A549 (cell line): ENCODE results near the gene MAGI1. TPM values are rescaled to one million over a fixed set of nuclear protein-coding genes. Genes with fewer than 3 reads are reported as not detected.

Source experiments
- ATAC-seq, 2 experiments: fragments of 200-7000 bp in 1 of 2; fragments of >200 bp in 1 of 2; cut with Nextera tagmentation in 1 of 2; cut with Tn5 transposase in 1 of 2; 3 replicates each; pipeline versions ENCODE4 v1.8.0 to v1.9.1; 2018 to 2020; ENCODE audit warnings: mild to moderate bottlenecking in 1 of 2, moderate library complexity in 1 of 2
- CTCF ChIA-PET: fragments of 300-600 bp; sonication (Branson Sonifier 250); formaldehyde crosslinking; extraction: SDS; loops from one replicate; lab custom pipeline; 2021; ENCODE audit warnings: antibody characterized with exemption, inconsistent platforms; lab: Yijun Ruan, JAX
- POLR2A ChIA-PET: fragments of 350-600 bp; formaldehyde crosslinking; extraction: SDS; loops from one replicate; lab custom pipeline; 2021; ENCODE audit warnings: antibody characterized with exemption, inconsistent platforms; lab: Yijun Ruan, JAX
- DNase-seq, 2 experiments: peaks; one replicate each; pipeline versions ENCODE4 v3.0.0 to v3.0.0-alpha.2; 2011 to 2016; ENCODE audit warnings: low read depth in 1 of 2, low spot score in 1 of 2
- FAIRE-seq: peaks from 2 replicates; lab custom pipeline; 2011; peaks lifted over from hg19 to GRCh38; lab: Jason Lieb, UNC
- H3K27ac ChIP-seq, 2 experiments: fragments of >200 bp; sonication (Bioruptor Twin); formaldehyde crosslinking; 3 replicates each; pipeline ENCODE4 v1.5.1; 2016 to 2017
- H3K4me1 ChIP-seq: fragments of >200 bp; sonication (Bioruptor Twin); formaldehyde crosslinking; 3 replicates; pipeline ENCODE4 v1.6.1; 2016
- H3K4me2 ChIP-seq: fragments of >200 bp; sonication (Bioruptor Twin); formaldehyde crosslinking; 3 replicates; pipeline ENCODE4 v1.6.1; 2016
- H3K4me3 ChIP-seq: fragments of >200 bp; sonication (Bioruptor Twin); formaldehyde crosslinking; 3 replicates; pipeline ENCODE4 v1.5.1; 2016
- H3K9me3 ChIP-seq: fragments of >200 bp; sonication (Bioruptor Twin); formaldehyde crosslinking; 3 replicates; pipeline ENCODE4 v1.6.1; 2016
- BCL3 ChIP-seq: fragments of >200 bp; sonication (Bioruptor Twin); formaldehyde crosslinking; IDR thresholded peaks from 3 replicates; pipeline ENCODE4 v1.6.1; 2016
- CBX2 ChIP-seq: fragments of 200-600 bp; sonication (generic); IDR thresholded peaks from 2 replicates; pipeline ENCODE4 v1.6.1; 2016; ENCODE audit warnings: low read depth, mild to moderate bottlenecking, borderline replicate concordance
- CHD4 ChIP-seq: fragments of 200-600 bp; sonication (generic); IDR thresholded peaks from 2 replicates; pipeline ENCODE4 v1.6.1; 2016; ENCODE audit warnings: antibody characterized with exemption, mild to moderate bottlenecking, borderline replicate concordance
- ESRRA ChIP-seq: fragments of 150-350 bp; IDR thresholded peaks from 2 replicates; pipeline ENCODE4 v1.6.1; 2014; ENCODE audit warnings: mild to moderate bottlenecking, low read length, borderline replicate concordance
- FOSL2 ChIP-seq, 2 experiments: fragments of 450-650 bp in 1 of 2; fragments of >200 bp in 1 of 2; sonication (Bioruptor Twin) in 1 of 2; formaldehyde crosslinking; IDR thresholded peaks; 2 replicates each; pipeline versions ENCODE4 v1.5.0 to v1.6.1; 2016 to 2020; ENCODE audit warnings: mild to moderate bottlenecking in 1 of 2, moderate library complexity in 1 of 2
- HEYL ChIP-seq: fragments of 250-450 bp; sonication (Bioruptor Pico); IDR thresholded peaks from 2 replicates; pipeline ENCODE4 v1.8.0; 2021; ENCODE audit warnings: mild to moderate bottlenecking, moderate library complexity
- PHF8 ChIP-seq: fragments of 200-600 bp; sonication (generic); IDR thresholded peaks from 2 replicates; pipeline ENCODE4 v1.6.1; 2016; ENCODE audit warnings: low read depth, mild to moderate bottlenecking, antibody characterized with exemption, moderate library complexity, borderline replicate concordance
- POLR2AphosphoS2 ChIP-seq: conservative IDR thresholded peaks from 2 replicates; pipeline ENCODE4 v1.6.1; 2012; ENCODE audit warnings: low read length, improper control_type of control experiment, inconsistent platforms
- RARB ChIP-seq: fragments of 250-450 bp; sonication (Bioruptor Pico); IDR thresholded peaks from 2 replicates; pipeline ENCODE4 v1.8.0; 2021; ENCODE audit warnings: mild to moderate bottlenecking, moderate library complexity
- REST ChIP-seq: fragments of 200-600 bp; sonication (generic); IDR thresholded peaks from 2 replicates; pipeline ENCODE4 v1.6.1; 2016; ENCODE audit warnings: antibody characterized with exemption, mild to moderate bottlenecking, moderate library complexity
- RNF2 ChIP-seq: fragments of 200-600 bp; sonication (generic); IDR thresholded peaks from 2 replicates; pipeline ENCODE4 v1.6.1; 2016; ENCODE audit warnings: low read depth, mild to moderate bottlenecking, antibody characterized with exemption, moderate library complexity, borderline replicate concordance
- SMC3 ChIP-seq: fragments of >200 bp; sonication (Bioruptor Twin); formaldehyde crosslinking; IDR thresholded peaks from 3 replicates; pipeline ENCODE4 v1.6.1; 2018; ENCODE audit warnings: inconsistent platforms
- SREBF2 ChIP-seq: fragments of 450-650 bp; IDR thresholded peaks from 2 replicates; pipeline ENCODE4 v1.6.1; 2014; ENCODE audit warnings: mild to moderate bottlenecking, moderate library complexity
- ZFP36 ChIP-seq: fragments of 450-650 bp; IDR thresholded peaks from 2 replicates; pipeline ENCODE4 v1.6.1; 2014; ENCODE audit warnings: borderline replicate concordance; ENCODE audit not compliant: partially characterized antibody
- WGBS: methylation state at CpG from one replicate; pipeline ENCODE4 v1.1.6; 2017; ENCODE audit errors: missing lambda C conversion rate; 5-methylcytosine and 5-hydroxymethylcytosine counted together
- polyA plus RNA-seq, 4 experiments: library from polyadenylated mRNA; depleted of rRNA in 3 of 4; stranded (reverse); fragments of >200 nt; fragmentation: RNase III in 1 of 4; extraction: RNeasy Plus Mini Kit Qiagen cat#74134 plus additional on column Dnase treatment in 1 of 4; gene quantifications; 2 replicates in 3 of 4; 3 replicates in 1 of 4; pipeline ENCODE4 v1.2.3, GENCODE V29; 2011 to 2017

MAGI1 gene
- polyA plus RNA-seq, 2 of the 4 experiments (the other 2 are of a cell fraction) = 4.7 to 6.6 TPM

DNA sequence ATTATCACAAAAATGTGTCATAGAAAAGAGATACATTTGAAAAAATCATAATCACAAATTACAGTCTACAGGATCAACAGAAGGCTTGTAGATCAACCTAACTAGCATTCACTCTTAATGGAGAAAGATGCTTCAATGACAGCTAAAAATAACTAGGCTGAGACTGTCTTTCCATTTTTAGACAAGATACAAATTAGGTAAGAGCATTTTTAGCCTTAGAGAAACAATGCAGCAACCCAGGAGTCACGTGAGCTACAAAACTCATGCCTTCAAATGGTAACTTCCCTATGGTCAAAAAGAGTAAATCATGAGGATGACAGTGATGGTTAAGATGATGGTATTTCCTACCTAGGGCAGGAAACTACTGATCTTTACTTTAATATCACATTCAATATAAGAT is 415.4 kb downstream of the MAGI1 start:
- CTCF ChIA-PET = no interaction called here

DNA sequence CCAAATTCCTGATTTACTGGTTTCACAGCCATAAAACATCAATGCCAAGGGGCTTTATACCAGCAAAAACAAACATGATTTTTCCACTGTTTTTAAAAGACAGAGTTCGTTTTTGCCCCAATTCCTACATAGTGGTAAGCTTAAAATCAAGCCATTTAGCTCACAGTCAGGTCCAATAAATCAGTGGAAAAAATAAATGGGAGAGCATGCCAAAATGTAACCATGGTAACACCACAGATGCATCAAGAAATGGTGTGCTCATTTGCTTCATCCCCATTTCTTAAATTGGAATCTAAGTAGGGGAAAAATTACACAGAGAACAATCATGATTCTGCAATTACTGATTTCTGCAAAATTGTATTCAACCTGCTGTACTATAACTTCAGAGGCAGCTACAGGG is 418.8 kb downstream of the MAGI1 start:
- ChIA-PET POLR2A (no interaction called here), CTCF (interaction anchor here (0.6 kb wide), 1 partner anchor 10 kb away, joined by 3 read pairs; no protein-coding TSS in a partner anchor)
- no peak overlapping the region for H3K27ac ChIP-seq
- H3K4me2 ChIP-seq = no peak overlapping the region
- TF ChIP-seq RNF2 = no peak
- TF ChIP-seq PHF8 = no peak
- TF ChIP-seq FOSL2 (IDR thresholded peaks at IDR 0.05) = no peak
- no peak for TF ChIP-seq FOSL2 (CRISPR knock-in tag; IDR thresholded peaks at IDR 0.05)
- TF ChIP-seq CBX2 = no peak
- DNase-seq (no peak), ATAC-seq (no peak), FAIRE-seq (no peak)
- H3K9me3 ChIP-seq = no peaks in the 10 kb centered on the region
- WGBS = 5% methylated on average over 1 of the region's 1 CpG
- H3K4me3 ChIP-seq = no peak overlapping the region
- no peaks in the 10 kb centered on the region for H3K4me1 ChIP-seq

More for the DNA sequence above, 415.4 kb downstream of the MAGI1 start:
- no peak for FAIRE-seq
- Histone ChIP-seq H3K4me3 (no peak overlapping the region), H3K27ac (no peak overlapping the region)
- POLR2A ChIA-PET = no interaction called here
- TF ChIP-seq CHD4 (no peak), RARB (CRISPR knock-in tag) (no peak), CBX2 (no peak), SMC3 (no peak), ZFP36 (no peak), ESRRA (no peak), REST (no peak), HEYL (no peak), PHF8 (no peak)
- TF ChIP-seq, all 56 proteins: peak for 0
- ATAC-seq (no peak), DNase-seq (no peak)
- Histone ChIP-seq H3K4me2 (no peak overlapping the region), H3K4me1 (no peaks in the 10 kb centered on the region), H3K9me3 (no peaks in the 10 kb centered on the region)
- WGBS = 56% methylated on average over 1 of the region's 1 CpG

DNA sequence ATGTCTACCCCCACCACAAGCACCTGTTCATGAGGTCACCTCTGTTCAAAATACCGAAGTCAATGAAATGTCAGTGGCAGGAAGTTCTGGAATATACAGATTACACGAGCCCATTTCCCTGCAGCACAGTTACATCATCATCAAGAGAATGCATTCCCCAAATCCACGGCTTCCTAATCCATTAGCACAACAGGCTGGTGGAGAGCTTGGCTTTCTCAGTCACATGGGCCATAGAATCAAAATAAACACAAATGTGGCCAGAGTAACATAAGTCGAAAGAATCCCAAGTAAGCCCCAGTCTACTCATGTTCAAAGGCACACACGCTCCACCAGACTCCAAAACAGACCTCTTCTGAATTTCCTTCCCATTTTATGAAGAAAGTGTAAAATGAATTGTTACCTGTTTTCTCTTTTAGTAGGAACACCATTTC is 419.3 kb downstream of the MAGI1 start:
- FAIRE-seq = no peak
- POLR2A ChIA-PET = no interaction called here

More for the DNA sequence above, 419.3 kb downstream of the MAGI1 start:
- Histone ChIP-seq H3K27ac (no peak overlapping the region), H3K4me3 (no peak overlapping the region), H3K4me1 (no peaks in the 10 kb centered on the region), H3K9me3 (no peaks in the 10 kb centered on the region), H3K4me2 (no peak overlapping the region)
- no peak for ATAC-seq
- CTCF ChIA-PET = interaction anchor here (0.6 kb wide), 1 partner anchor 10 kb away, joined by 3 read pairs; no protein-coding TSS in a partner anchor
- 70% methylated on average over 5 of the region's 5 CpGs for WGBS
- TF ChIP-seq POLR2AphosphoS2 (no peak), BCL3 (no peak), SREBF2 (no peak)
- no peak for DNase-seq
